Breast epithelium (tissue), 3 donors: ENCODE results near the gene B3GALT6.

Experiments used
- POLR2A ChIP-seq: fragments of 450-650 bp; IDR thresholded peaks from one replicate; pipeline ENCODE4 v1.6.1; 2016; ENCODE audit warnings: antibody characterized with exemption, mild to moderate bottlenecking, moderate library complexity
- POLR2AphosphoS5 ChIP-seq, 3 donors: sonication (generic); formaldehyde crosslinking; IDR thresholded peaks; one replicate each; pipeline ENCODE4 v1.6.1; 2017; ENCODE audit warnings: antibody characterized with exemption in 3 of 3
- TF ChIP-seq, protein P1 (sequence below), 3 donors: fragments of 450-650 bp; IDR thresholded peaks; one replicate each; pipeline ENCODE4 v1.5.1; 2016 to 2017; ENCODE audit warnings: antibody characterized with exemption in 3 of 3, mild to moderate bottlenecking in 3 of 3, moderate library complexity in 3 of 3

DNA sequence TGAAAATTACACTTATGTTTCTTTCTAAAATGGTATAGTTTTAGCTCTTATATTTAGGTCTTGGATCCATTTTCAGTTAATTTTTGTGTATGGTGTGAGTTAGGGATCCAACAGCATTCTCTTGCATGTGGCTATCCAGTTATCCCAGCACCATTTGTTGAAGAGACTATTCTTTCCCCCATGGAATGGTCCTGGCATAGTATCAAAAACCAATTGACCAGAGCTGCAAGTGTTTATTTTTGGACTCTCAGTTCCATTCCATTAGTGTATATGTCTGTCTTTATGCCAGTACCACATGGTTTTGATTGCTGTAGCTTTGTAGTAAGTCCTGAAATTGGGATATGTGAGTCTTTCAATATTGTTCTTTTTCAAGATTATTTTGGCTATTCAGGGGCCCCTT lies 44.1 kb upstream of the B3GALT6 start:
- TF ChIP-seq POLR2A (no peak), POLR2AphosphoS5 (IDR thresholded peaks at IDR 0.05) (no peak)
- TF ChIP-seq, protein P1, sequence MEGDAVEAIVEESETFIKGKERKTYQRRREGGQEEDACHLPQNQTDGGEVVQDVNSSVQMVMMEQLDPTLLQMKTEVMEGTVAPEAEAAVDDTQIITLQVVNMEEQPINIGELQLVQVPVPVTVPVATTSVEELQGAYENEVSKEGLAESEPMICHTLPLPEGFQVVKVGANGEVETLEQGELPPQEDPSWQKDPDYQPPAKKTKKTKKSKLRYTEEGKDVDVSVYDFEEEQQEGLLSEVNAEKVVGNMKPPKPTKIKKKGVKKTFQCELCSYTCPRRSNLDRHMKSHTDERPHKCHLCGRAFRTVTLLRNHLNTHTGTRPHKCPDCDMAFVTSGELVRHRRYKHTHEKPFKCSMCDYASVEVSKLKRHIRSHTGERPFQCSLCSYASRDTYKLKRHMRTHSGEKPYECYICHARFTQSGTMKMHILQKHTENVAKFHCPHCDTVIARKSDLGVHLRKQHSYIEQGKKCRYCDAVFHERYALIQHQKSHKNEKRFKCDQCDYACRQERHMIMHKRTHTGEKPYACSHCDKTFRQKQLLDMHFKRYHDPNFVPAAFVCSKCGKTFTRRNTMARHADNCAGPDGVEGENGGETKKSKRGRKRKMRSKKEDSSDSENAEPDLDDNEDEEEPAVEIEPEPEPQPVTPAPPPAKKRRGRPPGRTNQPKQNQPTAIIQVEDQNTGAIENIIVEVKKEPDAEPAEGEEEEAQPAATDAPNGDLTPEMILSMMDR (IDR thresholded peaks at IDR 0.05), result no peak
